Ishikawa (cell line): ENCODE measurements around the gene RAP1GAP2.

ENCODE experiments used
- CEBPB ChIP-seq: IDR thresholded peaks from 2 replicates; pipeline ENCODE4 v1.6.1; 2012
- CREB1 ChIP-seq: IDR thresholded peaks from 2 replicates; pipeline ENCODE4 v1.6.1; 2012; ENCODE audit warnings: low read depth
- EGR1 ChIP-seq: IDR thresholded peaks from 2 replicates; pipeline ENCODE4 v1.6.1; 2012
- EP300 ChIP-seq: IDR thresholded peaks from 2 replicates; pipeline ENCODE4 v1.6.1; 2012; ENCODE audit warnings: borderline replicate concordance
- FOXM1 ChIP-seq: IDR thresholded peaks from 2 replicates; pipeline ENCODE4 v1.6.1; 2012; ENCODE audit warnings: low read depth, borderline replicate concordance
- MAX ChIP-seq: IDR thresholded peaks from 2 replicates; pipeline ENCODE4 v1.6.1; 2012
- NFIC ChIP-seq: IDR thresholded peaks from 2 replicates; pipeline ENCODE4 v1.6.1; 2012
- RAD21 ChIP-seq: IDR thresholded peaks from 2 replicates; pipeline ENCODE4 v1.6.1; 2012; ENCODE audit warnings: low read depth
- TAF1 ChIP-seq: IDR thresholded peaks from 2 replicates; pipeline ENCODE4 v1.6.1; 2012; ENCODE audit warnings: low read depth, mild to moderate bottlenecking
- TCF12 ChIP-seq: IDR thresholded peaks from 2 replicates; pipeline ENCODE4 v1.6.1; 2012; ENCODE audit warnings: low read depth
- TEAD4 ChIP-seq: IDR thresholded peaks from 2 replicates; pipeline ENCODE4 v1.6.1; 2012
- USF1 ChIP-seq: IDR thresholded peaks from 2 replicates; pipeline ENCODE4 v1.6.1; 2012
- YY1 ChIP-seq: IDR thresholded peaks from 2 replicates; pipeline ENCODE4 v1.6.1; 2012; ENCODE audit warnings: low read depth
- ZBTB7A ChIP-seq: IDR thresholded peaks from 2 replicates; pipeline ENCODE4 v1.6.1; 2012; ENCODE audit warnings: low read depth
- TF ChIP-seq, protein P1 (sequence below): IDR thresholded peaks from 2 replicates; pipeline ENCODE4 v1.6.1; 2012; ENCODE audit warnings: low read depth, mild to moderate bottlenecking

RAP1GAP2 gene

GRCh38 chr17:2888326-2888725, 92.1 kb downstream of the RAP1GAP2 start:
- TF ChIP-seq EGR1: no peak
- no peak for TF ChIP-seq TEAD4
- no peak for TF ChIP-seq NFIC

DNA sequence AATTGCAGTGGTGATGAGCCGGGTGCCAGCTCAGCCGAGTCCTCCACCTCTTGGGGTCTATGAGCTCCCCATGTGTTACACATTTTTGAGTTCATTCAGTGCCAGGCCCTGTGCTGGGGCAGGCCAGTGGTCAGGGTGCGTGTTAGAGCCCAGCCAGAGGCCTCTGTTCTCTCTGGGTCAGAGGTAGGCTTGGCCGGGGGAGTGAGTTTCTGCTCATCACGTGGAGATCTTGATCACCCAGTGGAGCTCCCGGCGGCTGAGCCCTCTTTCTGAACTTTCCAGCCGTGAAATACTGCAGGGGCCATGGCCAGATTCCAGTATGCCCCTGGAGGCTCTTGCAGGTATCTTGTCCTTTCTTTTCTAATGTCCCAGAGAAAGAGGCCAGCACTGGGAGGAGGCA, 93.0 kb downstream of the RAP1GAP2 start:
- TF ChIP-seq RAD21 (no peak), NFIC (no peak), TEAD4 (no peak), YY1 (no peak), CEBPB (no peak), EGR1 (no peak), TCF12 (no peak), FOXM1 (no peak), TAF1 (no peak), CREB1 (no peak), USF1 (no peak), MAX (no peak), ZBTB7A (no peak), EP300 (no peak)
- TF ChIP-seq, protein P1, sequence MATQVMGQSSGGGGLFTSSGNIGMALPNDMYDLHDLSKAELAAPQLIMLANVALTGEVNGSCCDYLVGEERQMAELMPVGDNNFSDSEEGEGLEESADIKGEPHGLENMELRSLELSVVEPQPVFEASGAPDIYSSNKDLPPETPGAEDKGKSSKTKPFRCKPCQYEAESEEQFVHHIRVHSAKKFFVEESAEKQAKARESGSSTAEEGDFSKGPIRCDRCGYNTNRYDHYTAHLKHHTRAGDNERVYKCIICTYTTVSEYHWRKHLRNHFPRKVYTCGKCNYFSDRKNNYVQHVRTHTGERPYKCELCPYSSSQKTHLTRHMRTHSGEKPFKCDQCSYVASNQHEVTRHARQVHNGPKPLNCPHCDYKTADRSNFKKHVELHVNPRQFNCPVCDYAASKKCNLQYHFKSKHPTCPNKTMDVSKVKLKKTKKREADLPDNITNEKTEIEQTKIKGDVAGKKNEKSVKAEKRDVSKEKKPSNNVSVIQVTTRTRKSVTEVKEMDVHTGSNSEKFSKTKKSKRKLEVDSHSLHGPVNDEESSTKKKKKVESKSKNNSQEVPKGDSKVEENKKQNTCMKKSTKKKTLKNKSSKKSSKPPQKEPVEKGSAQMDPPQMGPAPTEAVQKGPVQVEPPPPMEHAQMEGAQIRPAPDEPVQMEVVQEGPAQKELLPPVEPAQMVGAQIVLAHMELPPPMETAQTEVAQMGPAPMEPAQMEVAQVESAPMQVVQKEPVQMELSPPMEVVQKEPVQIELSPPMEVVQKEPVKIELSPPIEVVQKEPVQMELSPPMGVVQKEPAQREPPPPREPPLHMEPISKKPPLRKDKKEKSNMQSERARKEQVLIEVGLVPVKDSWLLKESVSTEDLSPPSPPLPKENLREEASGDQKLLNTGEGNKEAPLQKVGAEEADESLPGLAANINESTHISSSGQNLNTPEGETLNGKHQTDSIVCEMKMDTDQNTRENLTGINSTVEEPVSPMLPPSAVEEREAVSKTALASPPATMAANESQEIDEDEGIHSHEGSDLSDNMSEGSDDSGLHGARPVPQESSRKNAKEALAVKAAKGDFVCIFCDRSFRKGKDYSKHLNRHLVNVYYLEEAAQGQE: no peak

GRCh38 chr17:2892305-2892971, 96.2 kb downstream of the RAP1GAP2 start:
- peak; percentile 42; the same call in 1 of the 2 replicates for TF ChIP-seq CREB1
- no peak for TF ChIP-seq NFIC
- no peak for TF ChIP-seq MAX
- TF ChIP-seq USF1: peak; percentile 39; the same call in 1 of the 2 replicates

DNA sequence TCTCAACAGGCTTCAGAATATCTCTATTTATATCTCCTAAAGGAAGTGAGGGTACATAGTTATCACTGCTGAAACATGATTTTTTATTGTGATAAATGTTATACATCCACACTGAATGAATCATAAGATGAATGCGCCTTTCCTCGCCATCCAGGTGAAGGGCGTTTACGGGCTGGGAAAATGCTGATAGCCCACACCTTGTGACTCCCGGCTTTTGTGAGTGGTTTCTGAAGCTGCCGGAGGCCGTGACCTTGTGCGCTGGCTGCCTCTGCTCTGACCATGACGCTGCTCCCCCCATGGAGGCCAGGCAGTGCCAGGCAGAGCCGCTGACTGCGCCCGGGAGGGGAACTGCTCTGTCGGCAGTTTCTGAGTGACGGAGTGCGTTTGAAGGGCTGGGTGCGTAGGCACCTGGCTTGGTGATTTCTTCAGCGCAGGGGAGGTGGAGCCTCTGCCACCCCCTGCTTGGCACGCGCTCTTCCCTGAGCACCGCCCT, 97.2 kb downstream of the RAP1GAP2 start:
- no peak for TF ChIP-seq FOXM1
- TF ChIP-seq MAX: peak; percentile 47; the same call in 1 of the 2 replicates

DNA sequence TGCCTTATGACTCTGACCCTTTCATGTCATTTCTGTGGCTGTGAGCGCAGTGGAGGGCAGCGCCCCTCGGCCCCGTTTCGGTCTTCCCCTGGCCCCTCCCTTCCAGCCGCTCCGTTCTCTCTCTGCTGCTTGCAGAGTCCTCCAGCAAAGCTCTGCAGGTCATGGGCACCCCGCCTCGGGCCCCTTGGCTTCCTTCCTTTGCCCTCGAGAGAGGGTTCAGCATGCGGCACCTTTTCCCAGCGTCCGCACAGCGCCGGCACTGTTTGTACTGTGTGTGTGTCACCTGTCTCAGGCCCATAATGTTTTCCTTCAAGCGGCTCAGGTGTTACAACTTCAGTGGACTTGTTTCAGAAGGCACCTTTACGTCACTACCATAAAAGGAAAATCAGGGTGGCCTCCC, 98.5 kb downstream of the RAP1GAP2 start:
- TF ChIP-seq MAX (no peak), NFIC (no peak), YY1 (no peak), EGR1 (no peak), CREB1 (no peak)
- TF ChIP-seq, protein P1: no peak

- TF ChIP-seq TCF12 (no peak), TAF1 (no peak), TEAD4 (no peak), CREB1 (no peak), ZBTB7A (no peak), RAD21 (no peak), EGR1 (no peak), MAX (no peak), USF1 (no peak), CEBPB (no peak), EP300 (no peak), FOXM1 (no peak), YY1 (no peak), NFIC (no peak)
- TF ChIP-seq, protein P1: no peak
Measured at GRCh38 chr17:2897605-2898004, 101.4 kb downstream of the RAP1GAP2 start.
